Esophagus muscularis mucosa (tissue), 2 donors: ENCODE results near the gene SLC25A23.

ENCODE experiments used
- EP300 ChIP-seq: sonication (generic); formaldehyde crosslinking; IDR thresholded peaks from one replicate; pipeline ENCODE4 v1.6.1; 2017; ENCODE audit warnings: antibody characterized with exemption
- POLR2A ChIP-seq: fragments of 450-650 bp; IDR thresholded peaks from one replicate; pipeline ENCODE4 v1.6.1; 2017; ENCODE audit warnings: antibody characterized with exemption, moderate library complexity, mild to moderate bottlenecking, low read depth

DNA sequence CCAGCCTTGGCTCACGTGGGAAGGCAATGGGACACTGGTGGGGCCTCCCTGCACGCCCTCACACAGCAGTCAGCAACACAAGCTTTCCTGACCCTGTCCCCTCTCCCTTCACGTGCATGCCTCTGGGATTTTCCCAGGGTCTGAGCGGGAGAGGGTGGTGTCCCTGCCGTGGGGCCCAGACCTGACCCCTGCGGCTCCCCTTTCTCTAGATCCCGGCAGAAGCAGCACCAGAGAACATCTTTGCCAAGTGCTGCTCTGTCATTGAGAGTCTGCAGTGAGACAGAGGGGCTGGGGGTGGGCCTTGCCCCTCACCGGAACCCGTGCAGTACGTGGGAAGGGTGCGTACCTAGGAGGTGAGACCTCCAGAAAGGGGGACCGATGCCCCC, 47.5 kb downstream of the SLC25A23 start:
- TF ChIP-seq EP300: no peak
- no peak for TF ChIP-seq POLR2A
